PC-9 (cell line): Measurements from ENCODE around the gene FERMT2.

Experiments used
- CTCF ChIP-seq: fragments of 200-600 bp; sonication (generic); conservative IDR thresholded peaks from 2 replicates; pipeline ENCODE4 v1.6.1; 2017; ENCODE audit warnings: mixed run types, antibody characterized with exemption, mild to moderate bottlenecking, moderate library complexity
- EZH2 ChIP-seq: fragments of 200-600 bp; sonication (generic); IDR thresholded peaks from 2 replicates; pipeline ENCODE4 v1.8.0; 2017; ENCODE audit warnings: antibody characterized with exemption, low read depth

DNA sequence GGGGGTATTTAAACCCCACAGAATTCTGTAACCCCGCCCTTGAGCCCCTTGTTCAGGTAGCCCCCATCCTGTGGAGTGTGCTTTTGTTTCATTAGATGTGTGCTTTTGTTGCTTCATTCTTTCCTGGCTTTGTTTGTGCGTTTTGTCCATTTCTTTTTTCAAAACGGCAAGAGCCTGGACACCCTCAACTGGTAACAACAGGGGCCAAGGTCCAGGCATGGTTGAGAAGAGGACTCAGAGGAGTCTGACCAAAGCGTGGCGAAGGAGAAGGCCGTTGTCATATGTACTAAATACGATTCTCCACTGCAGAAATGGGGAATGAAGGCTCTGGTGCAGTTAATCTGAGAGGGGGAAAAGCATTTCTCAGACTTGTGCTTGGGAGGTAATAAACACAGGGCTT lies 113.4 kb downstream of the FERMT2 start:
- TF ChIP-seq CTCF: no peak
- TF ChIP-seq EZH2: no peak
